HepG2 (cell line): ENCODE data around the gene GGPS1. TPM values are rescaled to one million over a fixed set of nuclear protein-coding genes. Genes with fewer than 3 reads are reported as not detected.
A peak's percentile ranks its signal among the peaks of the same experiment; 100 is the strongest.

Source experiments
- ATAC-seq: fragments of 200-7000 bp; cut with Tn5 transposase; 3 replicates; pipeline ENCODE4 v1.9.1; 2020; ENCODE audit warnings: mild to moderate bottlenecking, moderate library complexity
- BruUV-seq: library from RNA; stranded (reverse); fragments of 400-500 nt; replicated peaks from 2 replicates; lab custom pipeline; 2021; lab: Mats Ljungman, UMichigan
- CTCF ChIA-PET: fragments of 300-600 bp; formaldehyde crosslinking; extraction: SDS; loops from one replicate; lab custom pipeline; 2021; ENCODE audit warnings: low total read pairs, inconsistent platforms, low intra/inter-chr PET ratio; lab: Yijun Ruan, JAX
- POLR2A ChIA-PET: fragments of 350-600 bp; sonication (Branson Sonifier 250); formaldehyde crosslinking; loops from one replicate; lab custom pipeline; 2020; ENCODE audit warnings: antibody characterized with exemption, inconsistent platforms; lab: Yijun Ruan, JAX
- DNase-seq: peaks from one replicate; pipeline ENCODE4 v3.0.0-alpha.2; 2015; ENCODE audit warnings: low spot score
- FAIRE-seq: peaks from 3 replicates; lab custom pipeline; 2011; peaks lifted over from hg19 to GRCh38; lab: Jason Lieb, UNC
- H2AFZ ChIP-seq: one replicate; pipeline ENCODE4 v1.6.1; 2011; ENCODE audit warnings: low read length, inconsistent platforms
- H3K27ac ChIP-seq: fragments of 300-600 bp; 3 replicates; pipeline ENCODE4 v1.8.0; 2011; ENCODE audit warnings: mixed run types, mild to moderate bottlenecking, mixed read lengths, low read length, inconsistent platforms; ENCODE audit not compliant: insufficient read depth; ENCODE audit errors: extremely low read length
- H3K27me3 ChIP-seq, 2 experiments: fragments of 200-600 bp in 1 of 2; 2 replicates in 1 of 2; 3 replicates in 1 of 2; pipeline versions ENCODE4 v1.6.0 to v1.8.0; 2011; ENCODE audit warnings: low read length in 2 of 2, mild to moderate bottlenecking in 2 of 2, moderate library complexity in 2 of 2, inconsistent platforms in 1 of 2; ENCODE audit not compliant: insufficient read depth in 2 of 2, control insufficient read depth in 1 of 2
- H3K36me3 ChIP-seq, 2 experiments: fragments of 200-600 bp in 1 of 2; replicated peaks in 1 of 2; 2 replicates in 1 of 2; 3 replicates in 1 of 2; pipeline versions ENCODE4 v1.5.1 to v1.8.0; 2011; ENCODE audit warnings: low read length in 2 of 2, inconsistent platforms in 1 of 2; ENCODE audit not compliant: insufficient read depth in 2 of 2, control insufficient read depth in 1 of 2
- H3K4me1 ChIP-seq: 2 replicates; pipeline ENCODE4 v1.5.1; 2012; ENCODE audit warnings: low read length, inconsistent platforms; ENCODE audit not compliant: insufficient read depth
- H3K4me2 ChIP-seq: 2 replicates; pipeline ENCODE4 v1.6.0; 2011; ENCODE audit warnings: low read depth, low read length, inconsistent platforms
- H3K4me3 ChIP-seq, 3 experiments: fragments of 200-600 bp in 1 of 3; sonication (generic), shearing (Covaris generic) in 1 of 3; replicated peaks in 1 of 3; 2 replicates each; pipeline ENCODE4 v1.5.1; 2011 to 2016; ENCODE audit warnings: low read length in 3 of 3, inconsistent platforms in 2 of 3, low read depth in 2 of 3, mild to moderate bottlenecking in 2 of 3, control low read depth in 1 of 3, mixed read lengths in 1 of 3; ENCODE audit not compliant: insufficient read depth in 1 of 3
- H3K79me2 ChIP-seq: one replicate; pipeline ENCODE4 v1.6.1; 2011; ENCODE audit warnings: low read length, inconsistent platforms; ENCODE audit not compliant: insufficient read depth
- H3K9ac ChIP-seq: 2 replicates; pipeline ENCODE4 v1.6.0; 2011; ENCODE audit warnings: mild to moderate bottlenecking, low read depth, low read length, inconsistent platforms; ENCODE audit not compliant: insufficient read depth
- H3K9me3 ChIP-seq: 2 replicates; pipeline ENCODE4 v1.5.1; 2012; ENCODE audit warnings: mild to moderate bottlenecking, low read length
- H4K20me1 ChIP-seq: 2 replicates; pipeline ENCODE4 v1.6.0; 2011; ENCODE audit warnings: inconsistent platforms, mild to moderate bottlenecking, low read length, moderate library complexity; ENCODE audit not compliant: insufficient read depth
- ATAD3A ChIP-seq: sonication (generic); formaldehyde crosslinking; IDR thresholded peaks from 2 replicates; pipeline ENCODE4 v1.4.0; 2020; ENCODE audit warnings: missing genetic modification reagents
- CEBPB ChIP-seq: IDR thresholded peaks from 2 replicates; pipeline ENCODE4 v1.6.1; 2011; ENCODE audit warnings: low read depth, low read length, improper control_type of control experiment, borderline replicate concordance
- CEBPG ChIP-seq: IDR thresholded peaks from 2 replicates; pipeline ENCODE4 v1.6.1; 2016
- CREB3 ChIP-seq: sonication (generic); formaldehyde crosslinking; IDR thresholded peaks from 2 replicates; pipeline ENCODE4 v1.5.0; 2020; ENCODE audit warnings: missing genetic modification reagents
- MED1 ChIP-seq: sonication (generic); formaldehyde crosslinking; IDR thresholded peaks from 2 replicates; pipeline ENCODE4 v1.4.0; 2020; ENCODE audit warnings: missing genetic modification reagents
- SAFB2 ChIP-seq: sonication (generic); formaldehyde crosslinking; IDR thresholded peaks from 2 replicates; pipeline ENCODE4 v1.5.1; 2020; ENCODE audit warnings: missing genetic modification reagents, low read depth, mild to moderate bottlenecking, borderline replicate concordance
- SAP130 ChIP-seq: IDR thresholded peaks from 2 replicates; pipeline ENCODE4 v1.6.1; 2016; ENCODE audit warnings: low read depth
- SMAD1 ChIP-seq: sonication (generic); formaldehyde crosslinking; IDR thresholded peaks from 2 replicates; pipeline ENCODE4 v1.4.0; 2020; ENCODE audit warnings: missing genetic modification reagents, low read depth, mild to moderate bottlenecking, borderline replicate concordance
- TFE3 ChIP-seq: IDR thresholded peaks from 2 replicates; pipeline ENCODE4 v1.6.1; 2016
- WIZ ChIP-seq: sonication (generic); formaldehyde crosslinking; IDR thresholded peaks from 2 replicates; pipeline ENCODE4 v1.5.1; 2020; ENCODE audit warnings: mild to moderate bottlenecking, missing genetic modification reagents
- ZNF121 ChIP-seq: sonication (generic); formaldehyde crosslinking; IDR thresholded peaks from 2 replicates; pipeline ENCODE4 v1.5.0; 2020; ENCODE audit warnings: mild to moderate bottlenecking, missing genetic modification reagents
- ZNF317 ChIP-seq: sonication (generic); formaldehyde crosslinking; IDR thresholded peaks from 2 replicates; pipeline ENCODE4 v1.5.0; 2020; ENCODE audit warnings: mild to moderate bottlenecking, missing genetic modification reagents
- ZNF460 ChIP-seq: sonication (generic); formaldehyde crosslinking; IDR thresholded peaks from 2 replicates; pipeline ENCODE4 v1.5.1; 2020; ENCODE audit warnings: missing genetic modification reagents, mild to moderate bottlenecking, borderline replicate concordance
- ZNF687 ChIP-seq: sonication (generic); formaldehyde crosslinking; IDR thresholded peaks from 2 replicates; pipeline ENCODE4 v1.5.1; 2020; ENCODE audit warnings: mild to moderate bottlenecking, missing genetic modification reagents, moderate library complexity
- ZNF839 ChIP-seq: sonication (generic); formaldehyde crosslinking; IDR thresholded peaks from 2 replicates; pipeline ENCODE4 v1.4.0; 2020; ENCODE audit warnings: missing genetic modification reagents, mild to moderate bottlenecking, borderline replicate concordance
- ZNF891 ChIP-seq: sonication (generic); formaldehyde crosslinking; IDR thresholded peaks from 2 replicates; pipeline ENCODE4 v1.5.0; 2020; ENCODE audit warnings: mild to moderate bottlenecking, missing genetic modification reagents
- WGBS: methylation state at CpG from one replicate; pipeline ENCODE4 v1.1.6; 2017; ENCODE audit warnings: low lambda C conversion rate; 5-methylcytosine and 5-hydroxymethylcytosine counted together
- in situ Hi-C: cut with HindIII; loops from 2 replicates; pipeline ENCODE4 v1.10.0; 2017; ENCODE audit warnings: low pct_unique_long_range_greater_than_20kb; ENCODE audit not compliant: extremely low pct_ligation_motif_present
- intact Hi-C: fragments of 100-400 bp; cut with micrococcal nuclease; formaldehyde crosslinking; loops from one replicate; pipeline ENCODE4 v1.10.0; 2022; ENCODE audit not compliant: unreplicated experiment
- polyA plus RNA-seq, 8 experiments: library from polyadenylated mRNA; depleted of rRNA in 3 of 8; stranded (reverse) in 7 of 8; unstranded in 1 of 8; fragments of >200 nt; fragmentation: Illumina TruSeq in 4 of 8; extraction: Trizol in 4 of 8; gene quantifications; 2 replicates each; pipeline versions ENCODE4 v1.2.1 to v1.2.3, GENCODE V29; 2011 to 2016; ENCODE audit warnings: low read depth in 4 of 8, missing spikeins in 1 of 8, mixed read lengths in 1 of 8; ENCODE audit not compliant: insufficient read depth in 1 of 8
- total RNA-seq, 5 experiments: library from RNA; depleted of rRNA; stranded (reverse); fragments of >200 nt; fragmentation: Illumina TruSeq; extraction: Trizol; gene quantifications; 2 replicates each; pipeline ENCODE4 v1.2.3, GENCODE V29; 2016; ENCODE audit warnings: low read depth in 1 of 5
- TF ChIP-seq, protein P1 (sequence below): sonication (generic); formaldehyde crosslinking; IDR thresholded peaks from 2 replicates; pipeline ENCODE4 v1.4.0; 2020; ENCODE audit warnings: mild to moderate bottlenecking, missing genetic modification reagents

The GGPS1 gene
- total and polyA plus RNA-seq, 2 of the 13 experiments (the other 11 are each of a cell fraction or from before 2014, with no cell fraction given) = 28.8 to 42.6 TPM

- H3K27ac ChIP-seq = peak overlapping the region; percentile 24
- DNase-seq (no peak), ATAC-seq (peak; percentile 83), FAIRE-seq (no peak)
- peaks cover 0 to 11% of the 10 kb centered on the region in 2 experiments; a peak in 4 of 5 replicates for H3K36me3 ChIP-seq
- CTCF ChIA-PET = no interaction called here
- no TSS peak for BruUV-seq
- no peaks in the 10 kb centered on the region for H3K27me3 ChIP-seq
- 67% methylated on average over 2 of the region's 2 CpGs for WGBS
- no peak overlapping the region for H2AFZ ChIP-seq
- no peaks in the 10 kb centered on the region for H3K9me3 ChIP-seq
- in situ Hi-C loops = no loop called here
- POLR2A ChIA-PET = no interaction called here
- intact Hi-C loops = no loop called here
- peaks cover 96% of the 10 kb centered on the region for H3K79me2 ChIP-seq
- H3K4me1 ChIP-seq = peaks cover 73% of the 10 kb centered on the region
- no peak for TF ChIP-seq ATAD3A (CRISPR knock-in tag)
- TF ChIP-seq ZNF687 (CRISPR knock-in tag) = 0 out of 2 replicates have a peak, but pooled peaks have one; percentile 20
- peak; percentile 87 for TF ChIP-seq CEBPB
- TF ChIP-seq ZNF839 (CRISPR knock-in tag) = no peak
- TF ChIP-seq, protein P1, sequence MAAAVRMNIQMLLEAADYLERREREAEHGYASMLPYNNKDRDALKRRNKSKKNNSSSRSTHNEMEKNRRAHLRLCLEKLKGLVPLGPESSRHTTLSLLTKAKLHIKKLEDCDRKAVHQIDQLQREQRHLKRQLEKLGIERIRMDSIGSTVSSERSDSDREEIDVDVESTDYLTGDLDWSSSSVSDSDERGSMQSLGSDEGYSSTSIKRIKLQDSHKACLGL = no peak
- peak; percentile 77 for TF ChIP-seq CEBPG (CRISPR knock-in tag)
- 0 out of 2 replicates have a peak, but pooled peaks have one; percentile 31 for TF ChIP-seq ZNF121
- TF ChIP-seq SAP130 (CRISPR knock-in tag) = peak; percentile 6; the same call in 1 of the 2 replicates
- peak; percentile 43; the same call in 1 of the 2 replicates for TF ChIP-seq TFE3 (CRISPR knock-in tag)
- no peak for TF ChIP-seq CREB3 (CRISPR knock-in tag)
- TF ChIP-seq ZNF460 (CRISPR knock-in tag) = no peak
- TF ChIP-seq ZNF891 (CRISPR knock-in tag) = no peak
- TF ChIP-seq SAFB2 (CRISPR knock-in tag) = no peak
- 0 out of 2 replicates have a peak, but pooled peaks have one; percentile 10 for TF ChIP-seq MED1
- TF ChIP-seq ZNF317 (CRISPR knock-in tag) = no peak
- TF ChIP-seq WIZ (CRISPR knock-in tag) = no peak
- TF ChIP-seq SMAD1 (CRISPR knock-in tag) = no peak
- H3K4me2 ChIP-seq = peak overlapping the region; percentile 4; the same call in 1 of the 2 replicates
- peaks cover 40% of the 10 kb centered on the region for H4K20me1 ChIP-seq
- H3K4me3 ChIP-seq = no peak overlapping the region
- no peak overlapping the region for H3K9ac ChIP-seq
These were observed 9.1 kb upstream of the GGPS1 start for GRCh38 chr1:235319255-235319654.
